NCI-H1436 treated with DMSO at 0.1 percent for 48 hours (cell line): Measurements from ENCODE around the gene ZGPAT.

ENCODE experiments used
- DNase-seq: peaks from one replicate; lab custom pipeline; 2025; lab: John Stamatoyannopoulos, UW

ZGPAT gene

DNA sequence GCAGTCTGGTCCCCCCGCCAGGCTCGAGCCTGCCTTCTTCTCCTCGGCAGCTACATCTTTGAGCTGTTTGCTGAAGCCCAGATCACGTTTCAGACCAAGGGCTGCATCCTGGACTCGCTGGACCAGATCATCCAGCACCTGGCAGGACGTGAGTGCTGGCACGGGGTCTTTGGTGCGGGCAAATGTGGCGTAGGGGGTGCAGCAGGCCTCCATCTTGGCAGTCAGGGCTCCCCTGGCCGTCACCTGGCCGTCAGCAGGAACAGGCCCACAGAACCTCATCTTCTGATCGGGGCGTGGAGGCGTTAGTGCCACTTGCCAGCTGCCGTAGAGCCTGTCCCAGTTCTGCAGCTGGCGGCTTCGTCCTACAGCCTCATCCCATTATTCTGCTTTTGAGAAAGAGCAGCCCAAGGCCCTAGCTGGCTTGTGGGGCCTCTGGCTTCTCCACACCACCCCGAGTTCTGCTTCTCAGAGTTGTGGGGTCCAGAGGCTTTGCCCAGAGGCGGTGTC, 28.0 kb upstream of the ZGPAT start:
- DNase-seq, result no peak

DNA sequence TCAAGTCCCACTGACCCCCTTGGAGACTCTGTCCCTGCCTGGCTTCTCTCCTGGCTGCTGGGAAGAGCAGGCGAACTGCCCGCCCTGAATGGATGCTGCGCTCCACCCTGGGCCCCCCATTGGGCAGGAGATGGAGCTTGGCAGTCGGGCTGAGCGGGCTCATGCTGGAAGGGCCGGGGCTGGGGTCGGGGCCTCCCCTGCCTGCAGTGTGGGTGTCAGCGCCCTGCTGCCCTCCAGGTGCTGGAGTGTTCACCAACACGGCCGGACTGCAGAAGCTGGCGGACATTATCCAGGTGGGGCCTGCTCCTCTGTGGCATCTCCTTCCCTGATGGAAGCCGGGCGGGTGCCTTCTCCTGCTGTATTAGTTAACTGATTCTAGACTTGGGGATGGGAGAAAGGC, 27.4 kb upstream of the ZGPAT start:
- no peak for DNase-seq

DNA sequence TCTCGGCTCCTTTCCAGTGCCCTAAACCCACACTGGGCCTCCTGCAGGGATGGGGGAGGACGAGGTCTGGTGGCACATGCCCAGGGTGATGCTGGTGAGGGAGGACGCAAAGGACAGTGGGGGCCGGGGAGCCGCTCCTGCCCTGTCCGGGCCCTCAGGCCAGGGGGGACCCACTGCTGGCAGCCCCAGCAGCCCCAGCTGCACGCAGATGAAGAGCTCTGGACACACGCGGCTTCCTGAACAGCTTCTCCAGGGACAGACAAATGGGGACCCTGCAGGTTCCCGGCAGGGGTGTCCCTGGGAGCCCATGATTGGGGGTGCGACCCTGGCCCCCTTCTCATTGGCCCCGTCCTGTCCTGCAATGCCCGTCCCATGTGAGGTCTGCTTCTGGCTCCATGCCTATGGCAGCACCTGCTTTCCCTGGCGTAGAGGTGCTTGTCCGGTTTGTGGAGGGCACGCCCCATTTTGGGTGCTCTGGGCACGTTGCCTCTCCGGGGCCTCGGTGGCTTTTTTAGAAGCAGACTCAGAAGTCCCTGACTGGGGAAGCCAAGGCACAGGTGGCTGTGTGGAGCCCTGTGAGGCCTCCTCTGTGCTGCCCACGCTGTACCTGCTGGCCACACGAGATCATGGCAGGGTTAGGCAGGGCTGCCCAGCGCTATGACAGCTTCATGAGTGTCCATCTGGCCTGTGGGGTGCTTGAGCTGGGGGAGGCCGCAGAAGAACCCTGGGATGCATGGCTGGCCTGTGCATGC, 26.8 kb upstream of the ZGPAT start:
- DNase-seq, result no peak

DNA sequence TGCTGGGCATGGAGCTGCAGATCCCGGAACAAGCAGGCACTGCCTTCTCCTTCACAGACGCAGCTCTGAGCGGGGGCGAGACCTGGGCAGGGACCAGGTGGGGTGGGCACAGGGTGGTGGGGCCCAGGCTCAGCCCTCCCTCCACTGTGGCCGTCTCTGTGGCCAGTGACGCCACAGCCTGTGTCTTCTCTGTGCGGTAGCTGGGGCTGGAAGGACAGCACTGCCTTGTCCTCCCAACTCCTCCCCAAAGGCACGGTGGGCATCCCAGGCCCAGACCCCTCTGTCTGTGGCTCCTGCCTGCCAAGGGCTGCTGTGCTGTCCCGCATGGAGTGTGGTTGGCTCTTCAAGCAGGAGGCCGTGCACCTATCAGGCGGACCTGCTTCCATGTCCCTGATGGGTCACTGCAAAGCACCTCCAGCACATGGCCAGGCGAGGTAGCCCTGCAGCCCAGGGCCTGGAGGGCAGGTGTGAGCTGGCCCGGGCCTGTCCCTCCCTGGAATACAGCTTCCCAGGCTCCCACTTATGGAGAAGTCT, 26.2 kb upstream of the ZGPAT start:
- DNase-seq, result no peak

DNA sequence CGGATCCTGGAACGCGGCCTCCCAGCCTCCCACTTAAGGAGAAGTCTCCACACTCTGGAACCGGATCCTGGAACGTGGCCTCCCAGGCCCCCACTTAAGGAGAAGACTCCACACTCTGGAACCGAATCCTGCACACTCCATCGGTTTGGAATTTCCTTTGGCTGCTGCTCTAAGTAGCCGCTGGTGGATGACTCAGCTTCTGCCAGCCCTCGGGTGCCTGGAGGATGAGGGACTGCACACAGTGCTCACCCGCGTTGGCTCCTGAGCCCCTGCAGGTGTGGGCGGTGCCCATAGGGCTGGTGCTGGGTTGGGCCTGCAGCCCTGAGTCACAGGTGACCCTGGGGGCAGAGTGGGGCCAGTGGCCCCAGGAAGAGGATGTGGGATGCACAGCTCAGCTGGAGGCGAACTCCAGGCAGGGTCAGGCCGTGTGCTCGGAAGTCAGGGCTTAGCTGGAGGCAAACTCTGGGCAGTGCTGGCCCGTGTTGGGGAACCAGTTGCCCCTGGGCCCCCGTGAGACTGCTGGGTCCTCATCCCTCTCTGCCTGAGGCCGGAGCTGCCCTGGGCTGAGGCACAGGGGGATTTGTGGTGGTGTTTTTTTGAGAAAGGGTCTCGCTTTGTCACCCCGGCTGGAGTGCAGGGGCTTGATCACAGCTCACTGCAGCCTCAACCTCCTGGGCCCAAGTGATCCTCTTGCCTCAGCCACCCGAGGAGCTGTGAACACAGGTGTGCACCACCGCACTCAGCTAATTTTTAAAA, 25.3 kb upstream of the ZGPAT start:
- DNase-seq, result no peak

DNA sequence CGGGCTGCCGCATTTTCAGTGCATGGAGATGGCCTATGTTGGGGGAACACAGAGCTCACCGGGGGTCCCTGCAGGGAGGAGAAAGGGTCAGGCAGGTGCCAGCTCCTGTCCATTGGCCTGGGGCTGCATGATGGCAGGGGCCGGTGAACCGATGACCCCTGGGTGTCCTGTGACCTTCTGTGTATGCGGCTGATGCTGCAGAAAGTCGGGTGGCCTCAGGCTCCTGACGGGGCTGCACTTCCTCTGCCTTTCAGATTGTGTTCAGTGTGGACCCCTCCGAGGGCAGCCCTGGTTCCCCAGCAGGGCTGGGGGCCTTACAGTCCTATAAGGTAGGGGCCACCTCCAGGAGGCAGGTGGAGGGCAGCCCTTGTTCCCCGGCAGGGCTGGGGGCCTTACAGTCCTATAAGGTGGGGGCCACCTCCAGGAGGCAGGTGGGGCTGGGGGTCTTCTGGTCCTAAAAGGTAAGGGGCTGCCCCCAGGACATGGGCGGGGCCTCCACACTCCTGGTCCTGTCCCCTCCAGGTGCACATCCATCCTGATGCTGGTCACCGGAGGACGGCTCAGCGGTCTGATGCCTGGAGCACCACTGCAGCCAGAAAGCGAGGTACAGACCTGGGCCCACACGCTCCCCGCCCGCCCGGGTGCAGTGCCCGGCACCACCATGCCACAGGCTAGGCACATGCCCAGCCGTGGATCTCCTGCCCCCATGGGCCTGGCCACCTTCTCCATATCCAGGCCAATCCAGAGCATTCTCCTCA, 22.4 kb upstream of the ZGPAT start:
- no peak for DNase-seq

DNA sequence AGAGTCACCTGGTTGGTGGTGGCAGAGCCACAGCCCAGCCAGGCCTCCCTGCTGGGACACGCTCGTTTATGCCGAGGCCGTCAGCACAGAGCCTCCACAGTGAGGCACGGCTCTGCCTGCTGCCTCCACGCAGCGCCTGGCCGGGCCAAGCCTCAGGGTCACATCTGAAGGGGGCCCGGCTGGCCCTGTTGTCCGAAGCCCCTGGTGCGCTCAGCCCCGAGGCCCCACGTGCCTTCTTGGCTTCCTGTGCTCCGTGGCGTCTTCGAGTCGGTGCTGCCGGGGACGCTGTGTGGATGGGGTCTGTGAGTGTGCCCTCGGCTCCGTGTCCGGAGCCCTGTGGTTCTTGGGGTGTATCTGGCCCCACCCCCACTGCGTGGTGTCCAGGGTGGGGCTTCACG, 21.7 kb upstream of the ZGPAT start:
- no peak for DNase-seq

DNA sequence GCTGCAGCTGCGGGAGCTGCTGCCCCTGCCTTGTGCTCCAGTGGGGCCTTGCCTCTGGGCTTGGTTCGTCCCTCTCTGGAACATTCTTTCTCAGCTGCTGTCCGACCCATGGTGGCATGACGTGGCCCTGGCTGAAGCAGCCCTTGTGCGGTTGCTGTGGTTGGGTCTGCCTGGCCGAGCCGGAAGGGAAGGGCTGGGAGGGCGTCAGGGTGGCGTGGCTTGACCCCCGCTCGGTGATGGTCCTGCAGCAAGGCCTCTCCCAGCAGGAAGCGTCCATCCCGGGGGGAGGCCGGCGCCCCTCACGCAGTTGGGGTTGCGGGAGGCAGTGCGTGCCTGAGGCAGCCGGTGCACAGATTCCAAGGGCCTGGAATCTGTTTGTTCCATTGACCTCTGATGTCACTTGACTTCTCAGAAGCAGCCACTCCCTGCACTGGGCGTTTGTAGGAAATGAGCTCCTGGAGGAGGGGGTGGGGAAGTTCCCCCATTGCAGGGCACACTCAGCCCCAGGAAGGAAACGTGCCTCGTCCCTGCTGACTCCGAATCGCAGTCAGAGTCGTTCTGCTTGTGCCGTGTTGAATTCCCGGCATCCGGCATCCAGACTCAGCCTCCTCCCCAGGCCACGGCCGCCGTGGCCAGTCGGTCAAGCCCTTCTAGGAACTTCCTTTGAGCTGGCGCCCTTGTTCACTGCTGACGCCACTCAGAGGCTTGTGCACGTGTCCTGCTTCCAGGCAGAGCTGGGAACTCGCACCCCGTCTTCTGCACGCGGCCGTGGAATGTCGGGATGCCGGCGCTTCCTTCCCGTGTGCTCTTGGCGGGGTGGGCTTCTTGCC, 21.1 kb upstream of the ZGPAT start:
- DNase-seq, result no peak

DNA sequence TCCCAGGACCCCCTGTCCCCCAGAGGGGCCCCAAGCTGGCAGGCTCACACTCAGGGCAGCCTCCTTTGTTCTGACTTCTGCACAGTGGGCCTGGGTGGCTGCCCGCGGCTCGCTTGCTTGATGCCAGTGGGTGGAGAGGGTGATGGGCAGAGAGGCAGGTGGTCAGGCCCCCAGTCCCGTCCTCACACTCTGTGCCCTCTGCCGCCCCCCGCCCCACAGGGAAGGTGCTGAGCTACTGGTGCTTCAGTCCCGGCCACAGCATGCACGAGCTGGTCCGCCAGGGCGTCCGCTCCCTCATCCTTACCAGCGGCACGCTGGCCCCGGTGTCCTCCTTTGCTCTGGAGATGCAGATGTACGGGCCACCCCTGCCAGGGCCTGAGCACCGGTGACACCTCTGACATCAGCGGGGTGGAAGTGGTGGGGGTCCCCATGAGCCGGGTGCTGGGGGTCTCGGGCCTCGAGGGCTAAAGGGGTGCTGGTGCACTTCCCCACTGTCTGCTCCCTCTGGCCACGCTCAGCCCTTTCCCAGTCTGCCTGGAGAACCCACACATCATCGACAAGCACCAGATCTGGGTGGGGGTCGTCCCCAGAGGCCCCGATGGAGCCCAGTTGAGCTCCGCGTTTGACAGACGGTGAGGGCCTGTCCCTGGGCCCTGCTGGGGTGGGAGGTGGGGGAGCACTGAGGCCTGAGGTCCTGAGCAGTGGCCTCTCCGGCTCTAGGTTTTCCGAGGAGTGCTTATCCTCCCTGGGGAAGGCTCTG, 20.2 kb upstream of the ZGPAT start:
- DNase-seq, result no peak

DNA sequence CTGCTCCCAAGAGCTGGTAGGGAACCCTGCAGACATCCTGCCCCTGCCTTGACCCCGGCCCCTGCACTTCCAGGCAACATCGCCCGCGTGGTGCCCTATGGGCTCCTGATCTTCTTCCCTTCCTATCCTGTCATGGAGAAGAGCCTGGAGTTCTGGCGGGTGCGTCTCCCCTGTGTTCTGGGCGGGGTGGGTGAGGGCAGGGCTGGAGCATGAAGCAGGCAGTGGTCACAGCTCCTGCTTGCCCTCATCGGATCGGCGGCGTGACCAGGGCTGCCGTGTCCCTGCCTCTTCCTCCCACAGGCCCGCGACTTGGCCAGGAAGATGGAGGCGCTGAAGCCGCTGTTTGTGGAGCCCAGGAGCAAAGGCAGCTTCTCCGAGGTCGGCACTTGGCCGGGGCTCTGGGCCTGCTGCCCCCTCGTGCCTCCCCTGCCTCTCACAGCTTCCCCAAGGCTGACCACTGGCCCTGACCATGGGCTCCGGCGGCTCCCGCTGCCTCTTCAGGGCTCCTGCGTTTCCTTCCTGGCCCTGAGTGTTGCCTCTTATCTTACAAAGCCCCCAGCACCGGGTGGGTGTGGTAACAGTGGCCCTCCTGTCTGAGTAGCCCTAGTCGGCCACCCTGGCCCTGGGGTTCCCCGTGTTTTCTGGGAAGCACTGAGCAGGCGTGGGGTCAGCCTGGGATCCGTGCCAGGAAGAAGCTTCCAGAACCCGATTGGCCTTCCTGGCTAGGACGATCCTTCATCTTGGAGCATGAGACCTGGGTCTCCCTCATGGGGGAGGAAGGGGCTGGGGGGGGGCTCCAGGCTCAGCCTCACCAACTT, 19.4 kb upstream of the ZGPAT start:
- no peak for DNase-seq

DNA sequence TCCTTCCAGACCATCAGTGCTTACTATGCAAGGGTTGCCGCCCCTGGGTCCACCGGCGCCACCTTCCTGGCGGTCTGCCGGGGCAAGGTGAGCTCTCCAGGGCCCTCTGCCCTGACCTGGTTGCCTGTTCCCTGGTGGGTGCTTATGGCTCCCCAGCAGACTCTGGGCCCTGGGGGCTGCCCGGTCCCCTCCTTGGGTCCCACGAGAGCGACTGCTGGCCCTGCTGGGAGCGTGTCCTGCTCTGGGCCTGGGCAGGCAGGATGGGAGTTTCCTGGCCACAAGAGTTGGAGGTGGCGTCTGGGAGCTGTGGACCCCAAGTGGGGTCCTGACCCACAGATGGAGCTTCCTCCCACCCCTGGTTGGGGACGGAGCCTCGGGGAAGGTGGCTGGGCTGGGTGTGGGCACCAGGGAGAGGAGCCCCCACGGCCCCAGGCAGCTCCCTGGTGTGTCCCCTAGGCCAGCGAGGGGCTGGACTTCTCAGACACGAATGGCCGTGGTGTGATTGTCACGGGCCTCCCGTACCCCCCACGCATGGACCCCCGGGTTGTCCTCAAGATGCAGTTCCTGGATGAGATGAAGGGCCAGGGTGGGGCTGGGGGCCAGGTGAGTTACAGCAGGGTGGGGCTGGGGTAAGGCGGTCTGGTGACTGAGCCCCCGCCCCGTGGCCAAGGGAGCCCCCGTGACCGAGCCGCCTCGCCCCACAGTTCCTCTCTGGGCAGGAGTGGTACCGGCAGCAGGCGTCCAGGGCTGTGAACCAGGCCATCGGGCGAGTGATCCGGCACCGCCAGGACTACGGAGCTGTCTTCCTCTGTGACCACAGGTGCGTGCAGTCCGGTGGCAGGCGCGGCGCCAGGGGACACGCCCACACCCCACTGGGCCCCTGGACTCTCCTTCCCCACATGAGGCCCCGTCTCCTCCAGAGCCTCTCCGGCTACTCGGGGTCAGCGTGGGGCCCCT, 18.5 kb upstream of the ZGPAT start:
- DNase-seq, result no peak

DNA sequence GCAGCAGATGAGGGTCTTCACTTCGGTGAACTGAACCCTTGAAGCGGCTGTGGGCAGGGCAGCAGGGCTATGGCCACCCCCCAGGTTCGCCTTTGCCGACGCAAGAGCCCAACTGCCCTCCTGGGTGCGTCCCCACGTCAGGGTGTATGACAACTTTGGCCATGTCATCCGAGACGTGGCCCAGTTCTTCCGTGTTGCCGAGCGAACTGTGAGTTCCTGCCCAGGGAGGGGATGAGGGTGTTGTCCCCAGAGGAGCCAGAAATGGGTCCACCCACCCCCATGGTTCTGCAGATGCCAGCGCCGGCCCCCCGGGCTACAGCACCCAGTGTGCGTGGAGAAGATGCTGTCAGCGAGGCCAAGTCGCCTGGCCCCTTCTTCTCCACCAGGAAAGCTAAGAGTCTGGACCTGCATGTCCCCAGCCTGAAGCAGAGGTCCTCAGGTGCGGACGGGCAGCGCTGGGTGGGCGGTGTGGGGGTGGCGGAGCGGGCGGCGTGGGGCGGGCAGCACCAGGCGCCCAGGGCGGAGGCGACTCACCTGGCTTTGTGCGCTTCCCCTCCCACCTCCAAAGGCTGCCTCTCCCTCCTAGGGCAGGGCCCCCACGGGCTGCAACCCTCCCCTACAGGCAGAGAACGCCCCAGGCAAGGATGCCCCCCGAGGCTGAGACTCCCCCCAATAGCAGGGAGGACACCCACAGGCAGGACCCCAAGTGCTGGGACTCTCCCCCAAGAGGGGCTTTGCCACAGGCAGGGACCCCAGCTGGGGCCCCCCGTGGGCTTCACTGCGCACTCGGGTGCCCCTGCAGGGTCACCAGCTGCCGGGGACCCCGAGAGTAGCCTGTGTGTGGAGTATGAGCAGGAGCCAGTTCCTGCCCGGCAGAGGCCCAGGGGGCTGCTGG, 17.6 kb upstream of the ZGPAT start:
- no peak for DNase-seq

DNA sequence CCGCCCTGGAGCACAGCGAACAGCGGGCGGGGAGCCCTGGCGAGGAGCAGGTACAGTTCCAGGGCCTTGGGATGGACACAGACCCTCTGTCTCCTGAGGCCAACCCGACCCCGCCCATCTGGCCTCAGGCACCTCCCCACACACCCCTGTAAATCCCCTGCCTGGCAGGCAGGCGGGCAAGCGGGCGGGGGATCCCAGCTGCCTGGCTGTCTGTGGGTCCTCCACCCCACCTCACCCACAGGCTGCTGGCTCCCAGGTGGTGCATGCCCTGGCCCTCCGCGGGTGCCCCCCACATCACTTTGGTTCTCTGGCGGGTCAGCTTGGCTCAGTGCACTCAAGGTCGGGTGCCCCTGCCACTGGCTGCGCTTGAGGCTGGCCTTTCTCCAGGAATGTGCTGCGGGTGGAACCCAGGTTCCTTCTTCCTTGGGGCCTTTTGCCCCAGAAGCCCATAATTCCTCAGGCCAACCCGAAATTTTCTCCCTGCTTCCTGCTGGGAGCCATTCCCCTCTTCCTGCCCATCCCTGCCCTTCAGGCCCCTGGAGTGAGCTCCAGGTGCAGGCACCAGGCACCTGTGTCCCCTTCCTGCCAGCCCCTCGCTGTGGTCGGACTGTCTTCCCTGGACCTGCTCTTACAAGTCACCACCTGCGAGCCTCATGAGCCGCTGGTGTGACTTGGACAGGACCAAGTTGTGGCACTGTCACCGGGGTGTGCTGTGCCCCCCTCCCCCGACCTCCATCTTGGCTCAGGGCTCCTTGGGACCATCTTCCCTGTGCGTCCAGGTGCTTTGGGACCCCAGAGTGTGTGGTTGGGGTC, 16.7 kb upstream of the ZGPAT start:
- DNase-seq, result no peak

DNA sequence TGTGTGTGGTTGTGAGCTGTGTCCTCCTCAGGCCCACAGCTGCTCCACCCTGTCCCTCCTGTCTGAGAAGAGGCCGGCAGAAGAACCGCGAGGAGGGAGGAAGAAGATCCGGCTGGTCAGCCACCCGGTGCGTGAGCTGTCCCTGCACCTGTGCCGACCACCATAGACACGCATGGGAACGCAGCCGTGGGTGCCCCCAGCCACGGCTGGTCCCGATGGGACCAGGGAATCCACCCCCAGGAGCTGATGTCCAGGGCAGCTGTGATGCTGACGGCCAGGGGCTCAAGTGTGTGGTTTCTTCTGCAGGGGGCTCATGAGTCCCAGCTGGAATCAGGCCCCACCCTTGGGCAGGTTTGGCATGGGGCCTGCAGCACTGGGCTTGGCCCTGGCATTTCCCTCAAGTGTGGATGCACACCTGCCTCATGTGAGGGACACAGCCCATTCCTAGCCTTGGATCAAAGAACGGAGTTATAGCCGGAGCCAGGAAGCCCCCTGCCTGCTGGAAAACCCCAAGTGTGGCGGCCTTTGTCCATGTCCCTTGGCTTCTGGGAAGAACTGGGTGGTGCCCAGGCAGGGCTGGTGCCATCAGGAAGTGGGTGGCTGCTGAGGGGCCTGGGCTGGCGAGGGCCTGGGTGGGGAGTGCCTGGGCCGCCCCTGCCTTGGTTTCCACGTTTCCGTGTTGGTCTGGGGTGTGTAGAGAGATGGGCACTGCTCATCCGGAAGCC, 16.0 kb upstream of the ZGPAT start:
- no peak for DNase-seq

DNA sequence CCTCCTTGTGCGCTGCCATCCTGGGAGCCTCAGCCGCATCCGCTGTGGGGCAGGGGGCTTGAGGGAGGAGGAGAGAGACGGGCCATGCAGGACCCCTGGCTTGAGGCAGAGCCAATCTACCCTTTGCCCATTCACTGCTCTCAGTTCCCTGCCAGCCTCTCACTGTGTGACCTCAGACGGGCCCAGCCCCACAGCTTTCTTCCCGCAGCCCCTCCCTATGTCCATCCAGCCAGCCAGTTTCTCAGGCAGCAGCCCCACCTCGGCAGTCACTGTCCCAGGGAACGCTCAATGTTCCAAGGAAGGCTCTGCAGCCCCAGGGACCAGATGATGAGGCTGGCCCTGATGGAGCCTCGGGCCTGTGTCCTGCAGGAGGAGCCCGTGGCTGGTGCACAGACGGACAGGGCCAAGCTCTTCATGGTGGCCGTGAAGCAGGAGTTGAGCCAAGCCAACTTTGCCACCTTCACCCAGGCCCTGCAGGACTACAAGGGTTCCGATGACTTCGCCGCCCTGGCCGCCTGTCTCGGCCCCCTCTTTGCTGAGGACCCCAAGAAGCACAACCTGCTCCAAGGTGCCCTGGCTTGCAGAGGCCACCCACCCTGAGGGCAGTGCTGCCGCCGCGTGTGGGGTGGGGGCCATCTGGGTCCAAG, 15.3 kb upstream of the ZGPAT start:
- DNase-seq, result no peak
